OCI-LY1 (cell line): Measurements from ENCODE around the gene APH1B.

Source experiments
- H2AFZ ChIP-seq: fragments of 200-600 bp; sonication (generic), shearing (Covaris generic); 2 replicates; pipeline ENCODE4 v1.6.0; 2014; ENCODE audit warnings: antibody characterized with exemption, mild to moderate bottlenecking, low read length
- H3F3A ChIP-seq: fragments of 200-600 bp; sonication (generic), shearing (Covaris generic); 2 replicates; pipeline ENCODE4 v1.6.0; 2014; ENCODE audit warnings: mild to moderate bottlenecking, antibody characterized with exemption, low read length, moderate library complexity; ENCODE audit not compliant: insufficient read depth
- H3K27ac ChIP-seq: fragments of 200-600 bp; sonication (generic); 2 replicates; pipeline ENCODE4 v1.5.1; 2014; ENCODE audit warnings: low read length, mixed run types, mild to moderate bottlenecking, low read depth; ENCODE audit not compliant: poor library complexity, severe bottlenecking
- H3K27me3 ChIP-seq: fragments of 200-600 bp; sonication (generic); 2 replicates; pipeline ENCODE4 v1.6.0; 2014; ENCODE audit warnings: antibody characterized with exemption, mild to moderate bottlenecking, low read length, moderate library complexity; ENCODE audit not compliant: insufficient read depth
- H3K36me3 ChIP-seq: fragments of 200-600 bp; sonication (generic); 2 replicates; pipeline ENCODE4 v1.6.1; 2014; ENCODE audit warnings: mild to moderate bottlenecking, antibody characterized with exemption, low read length, moderate library complexity, mixed read lengths; ENCODE audit not compliant: insufficient read depth
- H3K4me1 ChIP-seq: fragments of 200-600 bp; sonication (generic); 2 replicates; pipeline ENCODE4 v1.5.1; 2014; ENCODE audit warnings: mild to moderate bottlenecking, low read length, moderate library complexity; ENCODE audit not compliant: insufficient read depth, severe bottlenecking
- H3K4me2 ChIP-seq: fragments of 200-600 bp; sonication (generic), shearing (Covaris generic); 2 replicates; pipeline ENCODE4 v1.6.1; 2014; ENCODE audit warnings: low read length
- H3K4me3 ChIP-seq: fragments of 200-600 bp; sonication (generic); 2 replicates; pipeline ENCODE4 v1.5.1; 2014; ENCODE audit warnings: low read length, low read depth, mild to moderate bottlenecking, mixed read lengths; ENCODE audit not compliant: poor library complexity, severe bottlenecking
- H3K79me2 ChIP-seq: fragments of 200-600 bp; shearing (Covaris generic); 2 replicates; pipeline ENCODE4 v1.6.1; 2016; ENCODE audit warnings: mixed run types, low read length, mixed read lengths; ENCODE audit not compliant: insufficient read depth
- H3K9ac ChIP-seq: fragments of 200-600 bp; sonication (generic), shearing (Covaris generic); 2 replicates; pipeline ENCODE4 v1.6.1; 2014; ENCODE audit warnings: mild to moderate bottlenecking, low read length, mixed read lengths
- H3K9me2 ChIP-seq: fragments of 200-600 bp; sonication (generic), shearing (Covaris generic); 2 replicates; pipeline ENCODE4 v1.6.1; 2014; ENCODE audit warnings: low read depth, mild to moderate bottlenecking, low read length, mixed read lengths
- H3K9me3 ChIP-seq: fragments of 200-600 bp; shearing (Covaris generic); 2 replicates; pipeline ENCODE4 v1.6.1; 2014; ENCODE audit warnings: low read length, mixed read lengths
- H4K20me1 ChIP-seq: fragments of 200-600 bp; sonication (generic), shearing (Covaris generic); 2 replicates; pipeline ENCODE4 v1.6.0; 2016; ENCODE audit warnings: mild to moderate bottlenecking, low read length; ENCODE audit not compliant: insufficient read depth
- CTCF ChIP-seq: fragments of 200-600 bp; sonication (generic), shearing (Covaris generic); IDR thresholded peaks from 2 replicates; pipeline ENCODE4 v1.5.1; 2017; ENCODE audit warnings: mild to moderate bottlenecking, antibody characterized with exemption, low read length, moderate library complexity, mixed read lengths
- EZH2 ChIP-seq: fragments of 200-600 bp; sonication (generic), shearing (Covaris generic); IDR thresholded peaks from 2 replicates; pipeline ENCODE4 v1.8.0; 2017; ENCODE audit warnings: borderline replicate concordance, mixed run types, mild to moderate bottlenecking, antibody characterized with exemption, low read length, moderate library complexity, mixed read lengths

APH1B gene

GRCh38 chr15:63294359-63294758 lies 17.0 kb downstream of the APH1B start:
- Histone ChIP-seq H3K9me3 (no peaks in the 10 kb centered on the region), H3K9ac (no peak overlapping the region), H3K4me3 (no peak overlapping the region), H3K9me2 (no peaks in the 10 kb centered on the region), H2AFZ (no peak overlapping the region), H3K27me3 (no peaks in the 10 kb centered on the region), H3K36me3 (peaks cover 6% of the 10 kb centered on the region; the same call in 1 of the 2 replicates), H3K4me1 (peaks cover 7% of the 10 kb centered on the region), H4K20me1 (no peaks in the 10 kb centered on the region), H3K4me2 (no peak overlapping the region), H3K27ac (no peak overlapping the region), H3F3A (no peaks in the 10 kb centered on the region), H3K79me2 (no peaks in the 10 kb centered on the region)
- TF ChIP-seq EZH2 (no peak), CTCF (no peak)

- Histone ChIP-seq H3K4me1 (peaks cover 7% of the 10 kb centered on the region), H3F3A (no peaks in the 10 kb centered on the region), H2AFZ (no peak overlapping the region), H3K4me2 (no peak overlapping the region), H3K9ac (no peak overlapping the region), H3K79me2 (no peaks in the 10 kb centered on the region), H3K27ac (no peak overlapping the region), H3K36me3 (peaks cover 6% of the 10 kb centered on the region; the same call in 1 of the 2 replicates), H3K27me3 (no peaks in the 10 kb centered on the region), H3K4me3 (no peak overlapping the region), H3K9me2 (no peaks in the 10 kb centered on the region), H3K9me3 (no peaks in the 10 kb centered on the region), H4K20me1 (no peaks in the 10 kb centered on the region)
- TF ChIP-seq CTCF: no peak
- TF ChIP-seq EZH2: no peak
Measured at GRCh38 chr15:63295341-63295740, 17.9 kb downstream of the APH1B start.

GRCh38 chr15:63296195-63296594 lies 18.8 kb downstream of the APH1B start:
- no peak overlapping the region for H3K4me3 ChIP-seq
- peaks cover 6% of the 10 kb centered on the region; the same call in 1 of the 2 replicates for H3K36me3 ChIP-seq
- H3K9me2 ChIP-seq: no peaks in the 10 kb centered on the region
- H3K27me3 ChIP-seq: no peaks in the 10 kb centered on the region
- H3K27ac ChIP-seq: no peak overlapping the region
- H3K79me2 ChIP-seq: no peaks in the 10 kb centered on the region
- H3F3A ChIP-seq: no peaks in the 10 kb centered on the region
- no peak overlapping the region for H3K4me2 ChIP-seq
- H4K20me1 ChIP-seq: no peaks in the 10 kb centered on the region
- H3K9ac ChIP-seq: no peak overlapping the region
- H3K9me3 ChIP-seq: no peaks in the 10 kb centered on the region
- TF ChIP-seq EZH2: no peak
- TF ChIP-seq CTCF: no peak
- H2AFZ ChIP-seq: no peak overlapping the region
- H3K4me1 ChIP-seq: peaks cover 7% of the 10 kb centered on the region
